AG04450 (cell line): ENCODE data around the gene ZNF616. TPM values are rescaled to one million over a fixed set of nuclear protein-coding genes. Genes with fewer than 3 reads are reported as not detected.

Source experiments
- CTCF ChIA-PET: fragments of 300-600, 350-600 bp; formaldehyde crosslinking; extraction: SDS; loops from one replicate; lab custom pipeline; 2022; ENCODE audit warnings: antibody characterized with exemption, inconsistent platforms; lab: Charles Lee
- POLR2A ChIA-PET: fragments of 350-600 bp; formaldehyde crosslinking; extraction: SDS; loops from one replicate; lab custom pipeline; 2021; ENCODE audit warnings: antibody characterized with exemption, inconsistent platforms; lab: Yijun Ruan, JAX
- DNase-seq: peaks from one replicate; pipeline ENCODE4 v3.0.0-alpha.2; 2011; ENCODE audit warnings: low read depth, low spot score
- H3K27ac ChIP-seq: one replicate; pipeline ENCODE4 v1.5.1; 2012; ENCODE audit warnings: low read depth, low read length, control low read depth
- H3K27me3 ChIP-seq: one replicate; pipeline ENCODE4 v1.6.0; 2012; ENCODE audit warnings: low read length; ENCODE audit not compliant: control insufficient read depth, insufficient read depth
- H3K4me3 ChIP-seq: 2 replicates; pipeline ENCODE4 v1.5.1; 2011; ENCODE audit warnings: mild to moderate bottlenecking, low read depth, low read length, control low read depth
- H3K9me3 ChIP-seq: 2 replicates; pipeline ENCODE4 v1.5.1; 2012; ENCODE audit warnings: low read length; ENCODE audit not compliant: control insufficient read depth, insufficient read depth
- polyA plus RNA-seq: library from polyadenylated mRNA; depleted of rRNA; stranded (reverse); fragments of >200 nt; gene quantifications from 2 replicates; pipeline ENCODE4 v1.2.3, GENCODE V29; 2011
- TF ChIP-seq, protein P1 (sequence below): IDR thresholded peaks from 2 replicates; pipeline ENCODE4 v1.5.1; 2011; ENCODE audit warnings: low read depth, low read length, control low read depth, inconsistent platforms

Gene ZNF616
- polyA plus RNA-seq, 1 experiment = 6.2 TPM

DNA sequence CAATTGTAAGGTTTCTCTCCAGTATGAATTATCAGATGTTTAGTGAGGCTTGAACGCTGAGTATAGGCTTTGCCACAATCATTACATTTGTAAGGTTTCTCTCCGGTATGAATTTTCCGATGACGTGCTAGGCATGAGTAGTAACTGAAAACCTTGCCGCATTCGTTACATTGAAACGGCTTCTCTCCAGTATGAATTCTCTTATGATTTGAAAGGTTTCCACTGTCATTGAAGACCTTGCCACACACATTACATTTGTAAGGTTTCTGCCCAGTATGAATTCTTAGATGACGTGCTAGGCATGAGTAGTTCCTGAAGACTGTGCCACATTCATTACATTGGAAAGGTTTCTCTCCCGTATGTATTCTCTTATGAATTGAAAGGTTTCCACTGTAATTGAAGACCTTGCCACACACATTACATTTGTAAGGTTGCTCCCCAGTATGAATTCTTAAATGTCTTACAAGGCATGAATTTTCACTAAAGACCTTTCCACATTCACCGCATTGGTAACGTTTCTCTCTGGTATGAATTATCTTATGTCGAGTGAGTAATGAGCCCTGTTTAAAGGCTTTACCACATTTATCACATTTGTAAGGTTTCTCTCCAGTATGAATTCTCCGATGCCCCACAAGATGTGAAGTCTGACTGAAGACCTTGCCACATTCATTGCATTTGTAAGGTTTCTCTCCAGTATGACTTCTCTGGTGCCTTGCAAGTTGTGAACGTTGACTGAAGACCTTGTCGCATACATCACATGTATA lies 16.0 kb upstream of the ZNF616 start:
- TF ChIP-seq, protein P1, sequence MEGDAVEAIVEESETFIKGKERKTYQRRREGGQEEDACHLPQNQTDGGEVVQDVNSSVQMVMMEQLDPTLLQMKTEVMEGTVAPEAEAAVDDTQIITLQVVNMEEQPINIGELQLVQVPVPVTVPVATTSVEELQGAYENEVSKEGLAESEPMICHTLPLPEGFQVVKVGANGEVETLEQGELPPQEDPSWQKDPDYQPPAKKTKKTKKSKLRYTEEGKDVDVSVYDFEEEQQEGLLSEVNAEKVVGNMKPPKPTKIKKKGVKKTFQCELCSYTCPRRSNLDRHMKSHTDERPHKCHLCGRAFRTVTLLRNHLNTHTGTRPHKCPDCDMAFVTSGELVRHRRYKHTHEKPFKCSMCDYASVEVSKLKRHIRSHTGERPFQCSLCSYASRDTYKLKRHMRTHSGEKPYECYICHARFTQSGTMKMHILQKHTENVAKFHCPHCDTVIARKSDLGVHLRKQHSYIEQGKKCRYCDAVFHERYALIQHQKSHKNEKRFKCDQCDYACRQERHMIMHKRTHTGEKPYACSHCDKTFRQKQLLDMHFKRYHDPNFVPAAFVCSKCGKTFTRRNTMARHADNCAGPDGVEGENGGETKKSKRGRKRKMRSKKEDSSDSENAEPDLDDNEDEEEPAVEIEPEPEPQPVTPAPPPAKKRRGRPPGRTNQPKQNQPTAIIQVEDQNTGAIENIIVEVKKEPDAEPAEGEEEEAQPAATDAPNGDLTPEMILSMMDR = no peak
- H3K27ac ChIP-seq = no peak overlapping the region
- DNase-seq = no peak
- ChIA-PET CTCF (no interaction called here), POLR2A (no interaction called here)
- peaks cover 51% of the 10 kb centered on the region for H3K9me3 ChIP-seq
- H3K4me3 ChIP-seq = no peak overlapping the region
- no peaks in the 10 kb centered on the region for H3K27me3 ChIP-seq

DNA sequence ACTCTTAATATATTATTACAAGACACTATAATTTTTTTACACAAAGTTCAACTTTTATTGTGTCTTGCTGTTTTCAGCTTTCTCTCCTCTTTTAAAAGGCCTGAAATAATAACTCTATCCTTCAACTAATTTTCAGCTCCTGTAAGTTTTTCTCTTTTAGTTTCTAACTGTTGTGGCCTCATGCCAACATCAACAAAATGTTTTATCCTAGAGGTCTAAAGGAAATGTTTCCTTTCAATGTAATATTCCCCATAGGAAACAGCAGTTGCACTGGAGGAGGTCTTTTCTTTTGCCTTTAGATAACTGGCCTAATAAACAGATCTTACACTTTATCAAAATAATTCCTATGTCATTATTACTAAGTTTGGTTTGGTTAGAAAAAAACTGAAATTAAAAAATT lies 8.5 kb upstream of the ZNF616 start:
- no peak for DNase-seq
- H3K9me3 ChIP-seq = peaks cover 41% of the 10 kb centered on the region
- TF ChIP-seq, protein P1 = no peak
- H3K27ac ChIP-seq = no peak overlapping the region
- H3K4me3 ChIP-seq = no peak overlapping the region
- H3K27me3 ChIP-seq = no peaks in the 10 kb centered on the region
- POLR2A ChIA-PET = no interaction called here
- CTCF ChIA-PET = no interaction called here

- TF ChIP-seq, protein P1 = no peak
- POLR2A ChIA-PET = interaction anchor here (1.2 kb wide), 1 partner anchor 47 kb away, joined by 3 read pairs; the partner anchor contains the start of gene PPP2R1A
- CTCF ChIA-PET = no interaction called here
- no peak overlapping the region for H3K27ac ChIP-seq
- H3K4me3 ChIP-seq = no peak overlapping the region
- DNase-seq = no peak
- peaks cover 26% of the 10 kb centered on the region for H3K9me3 ChIP-seq
- H3K27me3 ChIP-seq = no peaks in the 10 kb centered on the region
These were observed 2.4 kb upstream of the ZNF616 start for GRCh38 chr19:52142001-52142595.

GRCh38 chr19:52141203-52141602 lies 1.5 kb upstream of the ZNF616 start:
- TF ChIP-seq, protein P1 = no peak
- Histone ChIP-seq H3K27ac (no peak overlapping the region), H3K9me3 (peaks cover 27% of the 10 kb centered on the region), H3K4me3 (no peak overlapping the region), H3K27me3 (no peaks in the 10 kb centered on the region)
- POLR2A ChIA-PET = interaction anchor here (1.2 kb wide), 1 partner anchor 48 kb away, joined by 3 read pairs; the partner anchor contains the start of gene PPP2R1A
- CTCF ChIA-PET = interaction anchor here (1.2 to 4.3 kb wide), 2 partner anchors 96 to 107 kb away, joined by 3 to 37 read pairs; no protein-coding TSS in a partner anchor
- DNase-seq = no peak
